Activated naive CD8-positive, alpha-beta T cell treated with anti-CD3 and anti-CD28 coated beads for 36 hours (primary cell): ENCODE results near the gene TAF8. TPM values are rescaled to one million over a fixed set of nuclear protein-coding genes. Genes with fewer than 3 reads are reported as not detected.
"Not testable (repeated sequence)": the region's sequence is repeated elsewhere in the genome, so short reads cannot be mapped to it uniquely, and the experiment has no call there.

Experiments used
- DNase-seq: peaks from one replicate; pipeline ENCODE4 v3.0.0; 2021
- H3K27ac Mint-ChIP-seq: one replicate; pipeline ENCODE4 v1.8.0; 2022; ENCODE audit warnings: mild to moderate bottlenecking, moderate library complexity, mixed read lengths
- H3K27me3 Mint-ChIP-seq: one replicate; pipeline ENCODE4 v1.8.0; 2022; ENCODE audit warnings: mild to moderate bottlenecking, mixed read lengths
- H3K36me3 Mint-ChIP-seq: one replicate; pipeline ENCODE4 v1.8.0; 2021; ENCODE audit warnings: mild to moderate bottlenecking, mixed read lengths
- H3K4me1 Mint-ChIP-seq: one replicate; pipeline ENCODE4 v1.8.0; 2021; ENCODE audit warnings: mixed read lengths
- H3K4me3 Mint-ChIP-seq: one replicate; pipeline ENCODE4 v1.8.0; 2022; ENCODE audit warnings: mild to moderate bottlenecking, moderate library complexity, mixed read lengths
- H3K9me3 Mint-ChIP-seq: one replicate; pipeline ENCODE4 v1.8.0; 2022; ENCODE audit warnings: mixed read lengths
- total RNA-seq, 2 experiments: library from RNA; stranded (reverse); gene quantifications; one replicate each; pipeline ENCODE4 v1.2.3, GENCODE V29; 2021

Gene TAF8, protein sequence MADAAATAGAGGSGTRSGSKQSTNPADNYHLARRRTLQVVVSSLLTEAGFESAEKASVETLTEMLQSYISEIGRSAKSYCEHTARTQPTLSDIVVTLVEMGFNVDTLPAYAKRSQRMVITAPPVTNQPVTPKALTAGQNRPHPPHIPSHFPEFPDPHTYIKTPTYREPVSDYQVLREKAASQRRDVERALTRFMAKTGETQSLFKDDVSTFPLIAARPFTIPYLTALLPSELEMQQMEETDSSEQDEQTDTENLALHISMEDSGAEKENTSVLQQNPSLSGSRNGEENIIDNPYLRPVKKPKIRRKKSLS
- 10 to 100 TPM; 40.4 to 45.1 TPM for total RNA-seq

DNA sequence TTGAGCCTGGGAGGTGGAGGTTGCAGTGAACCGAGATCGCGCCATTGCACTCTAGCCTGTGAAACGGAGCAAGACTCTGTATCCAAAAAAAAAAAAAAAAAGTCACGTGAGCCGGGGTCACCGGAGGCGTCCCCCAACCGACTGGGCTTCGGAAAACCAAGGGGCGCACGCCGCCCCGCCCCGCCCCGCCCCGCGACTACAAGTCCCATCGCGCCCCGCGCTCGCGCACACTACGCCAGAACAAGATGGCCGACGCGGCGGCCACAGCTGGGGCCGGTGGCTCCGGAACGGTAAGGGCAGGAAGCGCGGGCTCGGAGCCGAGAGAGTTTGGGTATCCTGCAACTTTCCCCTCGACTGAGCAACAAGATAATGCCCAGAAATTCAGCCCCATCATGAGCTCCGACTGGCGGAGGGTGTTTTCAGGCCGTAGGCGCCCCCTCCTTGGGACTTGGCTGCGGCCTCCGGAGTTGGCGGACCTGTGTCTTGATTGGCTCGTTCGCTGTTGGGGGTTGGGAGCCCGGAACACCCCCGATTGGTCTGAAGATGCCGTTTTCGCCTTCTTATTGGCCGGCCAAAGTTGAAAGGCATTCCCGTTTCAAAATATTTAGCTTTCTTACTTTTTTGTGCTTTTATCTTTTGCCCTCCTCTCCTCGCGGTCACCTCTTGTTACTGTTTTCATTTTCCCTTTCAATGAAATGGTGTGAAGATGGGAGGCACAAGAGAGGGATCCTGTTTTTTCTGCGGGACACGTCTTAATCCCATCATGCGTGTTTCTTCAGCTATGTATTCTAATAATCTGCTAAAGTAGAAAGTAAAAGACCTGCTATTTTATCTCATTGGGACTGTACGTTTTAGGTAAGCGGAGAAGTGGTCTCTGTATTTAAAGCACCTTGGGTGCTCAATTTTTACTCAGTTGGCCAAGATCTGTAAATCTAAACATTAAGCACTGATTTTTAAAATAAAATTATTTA lies at the start of gene TAF8:
Gene TAF8 (plus strand): TSS at position 228 of the 971 bp plus-strand sequence. CDS start 18 bp downstream, at position 246.
- no peaks in the 10 kb centered on the region for H3K9me3 Mint-ChIP-seq
- H3K4me1 Mint-ChIP-seq: peaks cover 68% of the 10 kb centered on the region
- H3K36me3 Mint-ChIP-seq: peaks cover 17% of the 10 kb centered on the region
- peak within 1 kb of the TSS; percentile 95 for H3K4me3 Mint-ChIP-seq
- no peaks in the 10 kb centered on the region for H3K27me3 Mint-ChIP-seq
- H3K27ac Mint-ChIP-seq: peak within 1 kb of the TSS; percentile 99
- peak; percentile 90 for DNase-seq

DNA sequence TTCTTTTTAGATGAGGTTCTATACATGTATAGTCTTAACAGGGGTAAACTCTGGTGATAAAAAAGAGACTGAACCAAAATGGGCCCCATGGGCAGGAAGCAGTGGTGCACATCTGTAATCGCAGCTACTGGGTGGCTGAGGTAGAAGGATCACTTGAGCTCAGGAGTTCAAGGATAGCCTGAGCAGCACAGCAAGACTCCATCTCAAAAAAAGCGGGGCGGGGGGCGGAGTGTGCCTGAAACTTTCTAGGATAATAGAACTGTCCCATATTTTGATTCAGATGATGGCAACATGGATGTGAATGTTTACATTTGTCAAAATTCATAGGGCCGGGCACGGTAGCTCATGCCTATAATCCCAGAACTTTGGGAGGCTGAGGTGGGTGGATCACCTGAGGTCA lies 48.8 kb upstream of the TAF8 start:
- peaks cover 40% of the 10 kb centered on the region for H3K4me1 Mint-ChIP-seq

DNA sequence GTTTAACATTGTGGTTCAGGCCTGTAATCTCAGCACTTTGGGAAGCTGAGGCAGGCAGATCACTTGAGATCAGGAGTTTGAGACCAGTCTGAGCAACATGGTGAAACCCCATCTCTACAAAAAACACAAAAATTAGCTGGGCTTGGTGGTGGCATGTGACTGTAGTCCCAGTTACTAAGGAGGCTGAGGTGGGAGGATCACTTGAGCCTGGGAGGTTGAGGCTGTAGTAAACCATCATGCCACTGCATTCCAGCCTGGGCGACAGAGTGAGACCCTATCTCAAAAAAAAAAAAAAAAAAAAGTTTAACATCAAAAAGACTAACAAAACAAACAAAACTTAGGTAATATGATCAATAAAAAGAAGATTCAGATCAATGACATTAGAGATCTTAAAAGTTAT lies 46.7 kb upstream of the TAF8 start:
- not testable (repeated sequence) for H3K27me3 Mint-ChIP-seq, DNase-seq, H3K9me3 Mint-ChIP-seq, H3K4me3 Mint-ChIP-seq
- peaks cover 29% of the 10 kb centered on the region for H3K36me3 Mint-ChIP-seq
- H3K27ac Mint-ChIP-seq: peak overlapping the region; percentile 66
- peaks cover 43% of the 10 kb centered on the region for H3K4me1 Mint-ChIP-seq

More for the DNA sequence above, 48.8 kb upstream of the TAF8 start:
- no peaks in the 10 kb centered on the region for H3K27me3 Mint-ChIP-seq
- H3K4me3 Mint-ChIP-seq: peak overlapping the region; percentile 33
- H3K36me3 Mint-ChIP-seq: peaks cover 34% of the 10 kb centered on the region
- peaks cover 6% of the 10 kb centered on the region for H3K9me3 Mint-ChIP-seq
- DNase-seq: no peak
- H3K27ac Mint-ChIP-seq: peak overlapping the region; percentile 86

DNA sequence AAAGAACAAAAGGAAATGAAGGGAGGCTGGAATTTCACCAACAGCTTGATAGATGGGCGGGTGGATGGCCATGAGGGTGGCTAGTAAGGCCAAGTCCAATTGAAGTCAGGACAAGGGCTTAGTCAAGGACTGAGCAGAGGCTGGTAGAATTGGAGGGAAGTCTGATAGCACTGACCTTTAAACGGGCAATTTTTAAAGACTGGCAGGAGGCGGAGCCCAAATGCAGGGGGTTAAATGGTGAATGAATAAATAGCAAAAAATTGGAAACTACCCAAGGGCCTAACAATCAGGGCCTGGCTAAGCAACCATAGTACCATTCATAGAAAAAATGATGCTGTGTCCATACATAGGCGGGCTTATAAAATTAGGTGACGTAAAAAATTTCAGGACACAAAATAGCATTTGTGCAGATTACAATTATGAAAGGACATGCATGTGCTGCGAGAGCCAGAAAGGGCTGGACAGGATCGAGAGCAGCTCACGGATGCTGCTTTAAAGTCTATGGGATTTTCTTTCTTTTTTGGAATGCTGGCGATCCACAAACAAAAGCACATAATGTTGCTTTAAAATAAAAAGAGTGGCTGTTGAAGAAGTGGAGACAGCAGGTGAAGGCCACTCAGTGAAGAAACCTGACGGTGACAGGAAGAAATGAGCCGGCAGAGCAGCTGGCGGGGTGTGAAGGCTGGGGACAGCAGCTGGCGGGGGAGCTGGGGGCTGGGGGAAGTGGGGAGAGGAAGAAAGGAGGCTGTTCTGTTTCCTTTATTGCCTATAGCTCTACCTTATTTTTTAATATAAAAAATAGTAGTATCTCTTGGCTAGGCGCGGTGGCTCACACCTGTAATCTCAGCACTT lies 42.8 kb upstream of the TAF8 start:
- DNase-seq: peak; percentile 63
- H3K4me1 Mint-ChIP-seq: peaks cover 63% of the 10 kb centered on the region
- peaks cover 19% of the 10 kb centered on the region for H3K36me3 Mint-ChIP-seq
- H3K9me3 Mint-ChIP-seq: no peaks in the 10 kb centered on the region
- peak overlapping the region; percentile 78 for H3K4me3 Mint-ChIP-seq
- H3K27ac Mint-ChIP-seq: peak overlapping the region; percentile 97
- H3K27me3 Mint-ChIP-seq: no peaks in the 10 kb centered on the region

DNA sequence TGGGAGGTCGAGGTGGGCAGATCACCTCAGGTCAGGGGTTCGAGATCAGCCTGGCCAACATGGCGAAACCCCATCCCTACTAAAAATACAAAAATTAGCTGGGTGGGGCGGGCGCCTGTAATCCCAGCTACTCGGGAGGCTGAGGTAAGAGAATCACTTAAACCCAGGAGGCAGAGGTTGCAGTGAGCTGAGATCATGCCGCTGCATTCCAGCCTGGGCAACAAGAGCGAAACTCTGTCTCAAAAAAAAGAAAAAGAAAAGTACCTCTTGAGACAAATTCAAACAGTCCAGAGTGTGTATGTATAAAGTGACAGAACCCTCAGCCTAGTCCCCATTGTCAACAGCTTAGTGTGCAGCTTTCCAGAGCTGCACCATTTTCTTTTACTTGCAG lies 42.2 kb upstream of the TAF8 start:
- Mint-ChIP-seq H3K36me3 (peaks cover 17% of the 10 kb centered on the region), H3K4me3 (peak overlapping the region; percentile 78)

DNA sequence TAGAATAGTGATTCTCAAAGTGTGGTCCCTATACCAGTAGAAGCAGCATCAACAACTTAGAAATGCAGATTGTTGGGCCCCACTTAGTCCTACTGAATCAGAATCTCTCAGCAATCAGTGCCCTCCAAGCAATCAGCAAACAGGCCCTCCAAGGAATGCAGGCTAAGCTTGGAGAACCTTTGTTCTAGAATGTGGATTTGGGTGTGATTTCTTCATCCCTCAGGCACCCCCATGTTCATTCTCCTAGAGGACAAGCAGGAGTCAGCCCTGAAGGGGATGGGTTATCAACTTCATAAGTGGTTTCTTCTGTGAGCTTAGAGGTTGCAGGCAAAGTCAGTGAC lies 40.5 kb upstream of the TAF8 start:
- Mint-ChIP-seq H3K27me3 (no peaks in the 10 kb centered on the region), H3K9me3 (peaks cover 7% of the 10 kb centered on the region), H3K4me1 (peaks cover 73% of the 10 kb centered on the region), H3K4me3 (peak overlapping the region; percentile 66), H3K27ac (peak overlapping the region; percentile 97), H3K36me3 (peaks cover 23% of the 10 kb centered on the region)
- DNase-seq: no peak

More for the DNA sequence above, 42.2 kb upstream of the TAF8 start:
- Mint-ChIP-seq H3K4me1 (peaks cover 69% of the 10 kb centered on the region), H3K27ac (peak overlapping the region; percentile 97)
- H3K9me3 Mint-ChIP-seq, DNase-seq, H3K27me3 Mint-ChIP-seq: not testable (repeated sequence)

DNA sequence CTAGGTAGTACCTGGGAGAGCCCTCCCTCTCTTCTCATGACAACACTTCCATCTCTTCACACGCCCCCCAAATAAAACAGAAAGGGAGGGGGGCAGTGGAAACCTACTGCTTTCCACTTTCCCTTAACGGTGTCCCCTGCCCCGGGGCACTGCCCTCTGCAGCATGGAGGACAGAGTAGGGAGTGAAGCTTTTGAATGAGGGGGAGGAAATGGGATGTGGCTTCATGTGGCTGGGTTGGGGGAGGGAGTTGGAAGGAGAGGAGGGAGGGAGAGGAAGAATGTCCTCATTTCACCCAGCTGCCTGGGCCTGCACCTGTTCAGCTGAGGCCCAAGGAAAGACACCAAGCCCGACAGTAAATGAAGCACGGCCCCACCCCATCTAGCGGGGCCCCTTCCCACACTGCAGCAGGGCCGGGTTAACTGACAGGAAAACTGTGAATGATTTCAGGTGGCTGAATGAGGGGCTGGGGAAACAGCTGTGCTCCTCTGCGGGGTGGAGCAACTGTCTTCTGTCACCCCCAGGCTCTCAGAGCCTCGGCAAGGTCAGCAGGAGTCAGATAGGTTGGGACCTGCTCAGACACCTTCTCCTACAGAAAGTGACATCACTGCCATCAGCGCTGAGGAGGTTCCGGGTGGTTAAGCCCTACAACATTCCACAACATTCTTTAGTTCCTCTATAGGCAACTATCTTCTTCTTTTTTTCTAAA lies 40.0 kb upstream of the TAF8 start:
- no peaks in the 10 kb centered on the region for H3K27me3 Mint-ChIP-seq
- H3K4me3 Mint-ChIP-seq: peak overlapping the region; percentile 66
- peak; percentile 53 for DNase-seq
- peaks cover 72% of the 10 kb centered on the region for H3K4me1 Mint-ChIP-seq
- H3K36me3 Mint-ChIP-seq: peaks cover 26% of the 10 kb centered on the region
- H3K27ac Mint-ChIP-seq: peak overlapping the region; percentile 97
- peaks cover 8% of the 10 kb centered on the region for H3K9me3 Mint-ChIP-seq

DNA sequence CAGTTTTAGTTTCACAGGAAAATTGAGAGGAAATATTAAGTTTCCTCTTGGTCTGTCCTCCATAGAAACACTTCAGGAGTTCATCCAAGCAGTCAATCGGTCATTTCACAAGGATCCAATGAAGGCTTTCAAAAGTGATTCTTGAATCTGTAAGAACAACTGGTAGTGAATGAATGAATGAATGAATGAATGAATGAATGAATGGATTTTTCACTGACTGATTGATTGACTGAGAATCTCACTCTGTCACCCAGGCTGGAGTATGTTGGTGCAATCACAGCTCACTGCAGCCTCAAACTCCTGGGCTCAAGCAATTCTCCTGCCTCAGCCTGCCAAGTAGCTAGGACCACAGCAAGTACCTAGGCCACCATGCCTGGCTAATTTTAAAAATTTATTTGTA lies 39.4 kb upstream of the TAF8 start:
- H3K4me1 Mint-ChIP-seq: peaks cover 72% of the 10 kb centered on the region
- H3K27ac Mint-ChIP-seq: peak overlapping the region; percentile 97
- peaks cover 8% of the 10 kb centered on the region for H3K9me3 Mint-ChIP-seq
- peak overlapping the region; percentile 66 for H3K4me3 Mint-ChIP-seq
- no peak for DNase-seq
- H3K27me3 Mint-ChIP-seq: no peaks in the 10 kb centered on the region
- H3K36me3 Mint-ChIP-seq: peaks cover 26% of the 10 kb centered on the region

DNA sequence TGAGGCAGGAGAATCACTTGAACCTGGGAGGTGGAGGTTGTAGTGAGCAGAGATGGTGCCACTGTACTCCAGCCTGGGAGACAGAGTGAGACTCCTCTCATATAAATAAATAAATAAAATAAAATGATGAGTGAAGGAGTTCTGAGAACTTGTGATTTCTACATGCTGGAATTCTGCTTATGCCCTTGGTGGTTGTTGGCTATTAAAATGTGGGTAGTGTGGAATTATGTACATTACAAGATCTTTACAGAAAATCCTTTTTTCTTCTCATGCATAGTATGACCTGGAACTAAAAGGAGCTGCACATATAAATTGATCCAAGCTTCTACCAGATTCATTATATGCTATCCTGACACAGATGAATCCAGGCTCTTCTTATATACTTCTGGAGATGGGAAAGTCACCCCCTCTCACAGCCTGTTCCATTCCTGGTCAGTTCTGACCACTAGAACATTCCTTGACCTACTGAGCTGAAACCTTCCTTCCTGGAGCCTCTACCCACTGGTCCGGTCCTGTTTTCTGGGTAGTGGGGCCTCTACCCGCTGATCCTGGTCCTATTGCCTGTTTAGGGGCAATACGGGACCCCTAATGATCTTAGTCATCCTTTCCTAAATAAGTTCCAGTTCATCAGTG lies 37.7 kb upstream of the TAF8 start:
- H3K36me3 Mint-ChIP-seq: peaks cover 24% of the 10 kb centered on the region
- H3K4me3 Mint-ChIP-seq: no peak overlapping the region

DNA sequence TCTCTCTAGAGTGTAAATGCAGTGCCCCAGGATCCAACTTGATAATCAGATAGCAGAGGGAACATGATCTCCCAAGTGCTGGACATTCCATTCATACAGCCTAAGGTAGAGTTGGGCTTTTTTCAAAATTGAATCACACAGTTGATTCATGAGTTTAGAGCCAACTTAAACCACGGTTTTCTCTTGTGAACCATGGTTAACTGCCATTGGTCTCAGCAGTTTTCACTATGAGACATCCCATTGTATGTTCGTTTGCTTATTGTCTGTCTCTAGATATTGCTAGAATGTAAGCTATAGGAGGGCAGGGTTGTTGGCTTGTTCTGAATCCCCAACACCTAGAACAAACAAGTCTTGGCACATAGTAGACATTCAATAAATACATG lies 37.2 kb upstream of the TAF8 start:
- no peaks in the 10 kb centered on the region for H3K27me3 Mint-ChIP-seq
- peaks cover 8% of the 10 kb centered on the region for H3K9me3 Mint-ChIP-seq
- DNase-seq: no peak
- H3K27ac Mint-ChIP-seq: peak overlapping the region; percentile 71
- peaks cover 24% of the 10 kb centered on the region for H3K36me3 Mint-ChIP-seq
- H3K4me3 Mint-ChIP-seq: no peak overlapping the region
- peaks cover 77% of the 10 kb centered on the region for H3K4me1 Mint-ChIP-seq

More for the DNA sequence above, 37.7 kb upstream of the TAF8 start:
- Mint-ChIP-seq H3K4me1 (peaks cover 78% of the 10 kb centered on the region), H3K27ac (peak overlapping the region; percentile 71), H3K9me3 (peaks cover 8% of the 10 kb centered on the region), H3K27me3 (no peaks in the 10 kb centered on the region)
- no peak for DNase-seq

DNA sequence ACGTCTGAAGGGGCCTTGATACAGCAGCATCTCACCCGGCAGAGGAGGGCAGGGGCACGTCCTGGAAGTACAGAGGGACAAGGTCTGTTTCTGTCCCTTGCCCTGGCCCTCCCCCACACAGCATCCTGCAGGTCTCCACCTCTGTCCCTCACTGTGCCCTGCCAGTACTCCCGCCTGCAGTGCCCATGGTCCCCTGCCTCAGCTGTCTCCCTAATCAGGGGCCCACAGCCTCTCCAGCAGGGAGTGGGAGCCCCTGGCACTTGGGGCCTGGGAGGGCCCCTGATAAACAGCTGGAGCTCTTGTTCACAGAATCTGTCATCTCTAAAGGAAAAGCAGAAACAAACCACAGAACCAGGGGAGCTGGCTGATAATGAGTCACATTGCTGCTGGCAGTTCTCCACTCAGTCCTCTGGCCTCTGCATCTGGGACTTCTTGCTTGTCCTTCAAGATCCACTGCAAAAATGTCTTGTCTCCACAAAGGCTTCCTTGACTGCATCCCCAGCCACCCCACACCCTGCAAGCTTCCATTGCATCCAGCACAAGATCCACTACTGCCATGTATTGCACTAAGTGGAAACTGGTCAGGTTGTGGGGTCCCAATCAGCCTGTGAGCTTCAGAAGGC lies 33.2 kb upstream of the TAF8 start:
- Mint-ChIP-seq H3K4me1 (peaks cover 74% of the 10 kb centered on the region), H3K27ac (peak overlapping the region; percentile 93), H3K36me3 (peaks cover 41% of the 10 kb centered on the region), H3K9me3 (peaks cover 8% of the 10 kb centered on the region), H3K27me3 (no peaks in the 10 kb centered on the region), H3K4me3 (peak overlapping the region; percentile 60)
- DNase-seq: peak; percentile 67

DNA sequence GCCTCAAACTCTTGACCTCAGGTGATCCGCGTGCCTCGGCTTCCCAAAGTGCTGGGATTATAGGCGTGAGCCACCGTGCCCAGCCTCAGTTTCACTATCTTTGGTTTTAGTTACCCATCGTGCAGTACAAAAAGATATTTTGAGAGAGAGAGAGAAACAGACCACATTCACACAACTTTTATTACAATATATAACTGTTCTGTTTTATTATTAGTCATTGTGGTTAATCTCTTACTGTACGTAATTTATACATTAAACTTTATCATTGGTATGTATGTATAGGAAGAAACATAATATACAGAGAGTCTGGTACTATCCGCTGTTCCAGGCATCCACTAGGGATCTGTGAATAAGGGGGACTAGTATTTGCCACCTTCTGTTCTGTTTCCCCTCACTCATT lies 29.4 kb upstream of the TAF8 start:
- H3K4me3 Mint-ChIP-seq: peak overlapping the region; percentile 22
- peak overlapping the region; percentile 96 for H3K27ac Mint-ChIP-seq
- no peak for DNase-seq
- H3K4me1 Mint-ChIP-seq: peaks cover 84% of the 10 kb centered on the region
- peaks cover 44% of the 10 kb centered on the region for H3K36me3 Mint-ChIP-seq
- H3K9me3 Mint-ChIP-seq: peaks cover 4% of the 10 kb centered on the region
- H3K27me3 Mint-ChIP-seq: no peaks in the 10 kb centered on the region
